Measurements from ENCODE around the gene FAM3D. TPM values are rescaled to one million over a fixed set of nuclear protein-coding genes. Genes with fewer than 3 reads are reported as not detected.

The FAM3D gene
- polyA plus RNA-seq, 3 donors, result 0.28 to 1.9 (median 0.71) TPM

DNA sequence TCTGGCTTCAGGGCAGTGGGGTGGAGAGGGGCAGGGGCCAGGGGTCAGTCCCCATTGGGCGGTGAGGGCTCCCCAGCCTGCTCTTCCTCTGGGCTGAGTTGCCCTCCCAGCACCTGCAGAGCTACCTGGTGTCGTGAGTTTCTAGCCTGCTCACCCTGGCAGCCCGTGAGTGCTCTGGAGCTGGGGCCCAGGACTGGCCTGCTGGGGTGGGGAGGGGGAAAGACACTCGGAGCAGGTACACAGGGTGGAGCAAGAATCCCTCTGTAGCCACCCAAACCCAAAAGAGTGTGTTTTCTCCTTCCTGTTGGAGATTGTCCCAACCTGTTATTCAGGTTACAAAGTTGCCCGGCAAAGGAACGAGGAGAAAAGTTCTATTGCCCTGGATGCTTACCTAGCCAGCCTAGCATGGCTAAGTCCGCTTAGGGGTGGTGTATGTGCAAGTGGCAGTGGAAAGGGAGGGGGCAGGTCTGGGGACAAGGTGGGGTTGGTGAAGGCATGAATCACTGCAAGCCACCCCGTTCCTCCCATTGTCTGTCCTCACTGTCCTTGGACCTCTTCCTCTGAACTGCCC, 8.9 kb downstream of the FAM3D start:
- intact Hi-C loops (cut with micrococcal nuclease), result no loop called here
- Mint-ChIP-seq H3K36me3 (no peaks in the 10 kb centered on the region), H3K4me3 (no peak overlapping the region), H3K4me1 (no peaks in the 10 kb centered on the region), H3K27me3 (ENCODE audit: low read depth in 3 of 3) (peaks cover under 1 to 1% (median 1%) of the 10 kb centered on the region in 3 donors), H3K9me3 (peaks cover 0 to 3% (median 0%) of the 10 kb centered on the region in 7 donors), H3K27ac (no peak overlapping the region)
- no peaks in the 10 kb centered on the region for H3K4me1 ChIP-seq (ENCODE audit: control insufficient read depth in 1 of 2, insufficient read depth in 2 of 2, low read length in 2 of 2)
- H3K9me3 ChIP-seq (replicated peaks in 1 of 2; ENCODE audit: control insufficient read depth in 1 of 2, insufficient read depth in 1 of 2, low read length in 2 of 2), result no peaks in the 10 kb centered on the region
- no peaks in the 10 kb centered on the region for H3K36me3 ChIP-seq (replicated peaks in 1 of 2; ENCODE audit: control insufficient read depth in 1 of 2, insufficient read depth in 2 of 2, low read length in 2 of 2)
- no peak overlapping the region for H3K4me3 ChIP-seq (replicated peaks in 1 of 3; ENCODE audit: low read depth in 2 of 3, low read length in 3 of 3)
- no peak overlapping the region for H3K27ac ChIP-seq (ENCODE audit: low read depth in 1 of 2, low read length in 2 of 2)
- no peaks in the 10 kb centered on the region for H3K27me3 ChIP-seq (ENCODE audit: control insufficient read depth in 2 of 2, insufficient read depth in 2 of 2, low read length in 2 of 2)
- H2AFZ ChIP-seq (ENCODE audit: insufficient read depth, low read depth, low read length, poor library complexity, severe bottlenecking), result no peak overlapping the region
- WGBS (ENCODE audit: insufficient coverage), result 95% methylated on average over 2 of the region's 8 CpGs
- TF ChIP-seq CTCF (IDR thresholded peaks at IDR 0.05), result no peak
- H3K4me2 ChIP-seq (replicated peaks; ENCODE audit: extremely low read depth, low read length, poor library complexity, severe bottlenecking), result no peak overlapping the region
- no peaks in the 10 kb centered on the region for H3K79me2 ChIP-seq (ENCODE audit: insufficient read depth, low read length)
- H4K20me1 ChIP-seq (ENCODE audit: insufficient read depth, low read length), result no peaks in the 10 kb centered on the region
- DNase-seq, result no peak
- no peak overlapping the region for H3K9ac ChIP-seq (ENCODE audit: insufficient read depth, low read length, poor library complexity, severe bottlenecking)

DNA sequence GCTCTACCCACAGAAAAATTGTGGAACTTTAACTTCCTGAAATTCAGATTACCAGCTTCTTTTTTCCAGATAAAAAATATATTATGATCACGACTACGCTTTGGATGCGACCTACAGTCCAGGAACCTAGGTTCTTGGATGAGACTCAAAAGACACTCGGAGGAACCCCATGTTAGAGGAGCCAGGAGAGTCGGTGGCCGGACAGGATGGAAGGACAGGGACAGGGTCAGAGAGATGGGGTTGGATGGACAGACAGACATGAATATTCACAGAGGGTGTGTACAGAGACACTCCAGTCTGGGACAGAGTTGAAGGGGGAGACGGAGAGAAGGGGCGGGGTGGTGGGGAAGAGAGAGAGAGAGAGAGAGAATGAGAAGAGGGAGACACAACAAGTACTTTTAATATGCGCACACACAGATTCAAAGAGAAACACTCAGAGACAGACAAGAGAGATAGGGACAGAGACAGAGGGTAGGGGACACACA, 9.5 kb downstream of the FAM3D start:
- no peak overlapping the region for H3K4me3 ChIP-seq (replicated peaks in 1 of 3; ENCODE audit: low read depth in 2 of 3, low read length in 3 of 3)
- no peaks in the 10 kb centered on the region for H3K9me3 ChIP-seq (replicated peaks in 1 of 2; ENCODE audit: control insufficient read depth in 1 of 2, insufficient read depth in 1 of 2, low read length in 2 of 2)
- H3K27me3 ChIP-seq (ENCODE audit: control insufficient read depth in 2 of 2, insufficient read depth in 2 of 2, low read length in 2 of 2), result no peaks in the 10 kb centered on the region
- H3K27ac Mint-ChIP-seq, result peak overlapping the region in 1 of 7 donors; percentile 15
- H3K4me3 Mint-ChIP-seq, result no peak overlapping the region
- TF ChIP-seq CTCF (IDR thresholded peaks at IDR 0.05), result no peak
- H3K9ac ChIP-seq (ENCODE audit: insufficient read depth, low read length, poor library complexity, severe bottlenecking), result no peak overlapping the region
- H4K20me1 ChIP-seq (ENCODE audit: insufficient read depth, low read length), result no peaks in the 10 kb centered on the region
- WGBS (ENCODE audit: insufficient coverage), result 76% methylated on average over 9 of the region's 9 CpGs
- no peaks in the 10 kb centered on the region for H3K79me2 ChIP-seq (ENCODE audit: insufficient read depth, low read length)
- H3K36me3 ChIP-seq (replicated peaks in 1 of 2; ENCODE audit: control insufficient read depth in 1 of 2, insufficient read depth in 2 of 2, low read length in 2 of 2), result no peaks in the 10 kb centered on the region
- no peak overlapping the region for H3K4me2 ChIP-seq (replicated peaks; ENCODE audit: extremely low read depth, low read length, poor library complexity, severe bottlenecking)
- no peaks in the 10 kb centered on the region for H3K36me3 Mint-ChIP-seq
- no peaks in the 10 kb centered on the region for H3K4me1 ChIP-seq (ENCODE audit: control insufficient read depth in 1 of 2, insufficient read depth in 2 of 2, low read length in 2 of 2)
- H3K4me1 Mint-ChIP-seq, result no peaks in the 10 kb centered on the region
- peaks cover 0 to 3% (median 0%) of the 10 kb centered on the region in 7 donors for H3K9me3 Mint-ChIP-seq
- H3K27ac ChIP-seq (ENCODE audit: low read depth in 1 of 2, low read length in 2 of 2), result no peak overlapping the region
- no peak for DNase-seq
- H3K27me3 Mint-ChIP-seq (ENCODE audit: low read depth in 3 of 3), result peaks cover 1 to 3% (median 1%) of the 10 kb centered on the region in 3 donors
- intact Hi-C loops (cut with micrococcal nuclease), result no loop called here
- no peak overlapping the region for H2AFZ ChIP-seq (ENCODE audit: insufficient read depth, low read depth, low read length, poor library complexity, severe bottlenecking)
